ENCODE measurements around the gene UTP14C.

GRCh38 chr13:52036037-52036436 lies 11.5 kb downstream of the UTP14C start:
- TF ChIP-seq CTCF (IDR thresholded peaks at IDR 0.05; ENCODE audit: insufficient read depth, low read depth, low read length) (no peak), EZH2 (IDR thresholded peaks at IDR 0.05; ENCODE audit: insufficient read depth, low read length) (no peak)
